ENCODE results near the gene SNU13.
"Not testable (repeated sequence)": the region's sequence is repeated elsewhere in the genome, so short reads cannot be mapped to it uniquely, and the experiment has no call there.

Gene SNU13

DNA sequence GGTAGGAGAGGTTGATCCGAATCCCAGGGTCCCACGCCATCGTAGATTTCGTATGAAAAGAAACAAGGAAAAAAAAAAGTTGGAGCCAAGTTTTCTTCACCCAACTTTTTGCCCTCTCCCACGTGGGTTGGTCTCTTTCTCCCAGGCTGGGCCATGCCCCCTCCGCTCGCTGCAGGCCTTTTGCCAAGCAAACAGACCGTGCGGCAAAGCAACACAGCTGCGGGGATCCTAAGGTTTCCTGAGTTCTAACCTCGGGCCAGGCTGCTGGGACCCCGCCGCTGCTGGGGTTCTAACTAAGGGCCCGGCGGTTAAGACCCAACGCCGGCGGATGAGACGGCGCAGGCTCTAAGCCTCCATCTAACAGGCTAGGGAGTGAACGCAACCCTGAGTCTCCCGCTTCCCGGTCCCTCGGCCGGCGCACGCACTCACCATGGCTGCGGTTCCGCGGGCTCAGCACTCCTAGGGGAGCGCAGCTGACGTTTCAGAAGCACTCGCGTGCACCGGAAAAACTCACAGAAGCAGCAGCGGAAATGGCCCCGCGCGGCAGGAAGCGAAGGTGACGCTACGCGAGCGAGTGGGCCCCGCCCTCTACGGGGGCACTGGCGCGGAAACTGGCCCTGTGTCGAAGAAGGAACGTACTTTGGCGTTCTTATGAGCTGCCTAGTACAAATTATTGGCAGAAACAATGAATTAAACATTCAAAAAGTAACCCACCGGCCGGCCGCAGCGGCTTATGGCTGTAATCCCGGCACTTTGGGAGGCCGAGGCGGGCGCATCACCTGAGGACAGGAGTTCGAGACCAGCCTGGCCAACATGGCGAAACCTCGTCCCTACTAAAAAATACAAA is at the start of gene SNU13:
SNU13 (minus strand) TSS at position 503 of the 847 bp plus-strand sequence; CDS start at position 432, 71 bp downstream.
- peak; percentile 95 for DNase-seq (ENCODE audit: low spot score)

DNA sequence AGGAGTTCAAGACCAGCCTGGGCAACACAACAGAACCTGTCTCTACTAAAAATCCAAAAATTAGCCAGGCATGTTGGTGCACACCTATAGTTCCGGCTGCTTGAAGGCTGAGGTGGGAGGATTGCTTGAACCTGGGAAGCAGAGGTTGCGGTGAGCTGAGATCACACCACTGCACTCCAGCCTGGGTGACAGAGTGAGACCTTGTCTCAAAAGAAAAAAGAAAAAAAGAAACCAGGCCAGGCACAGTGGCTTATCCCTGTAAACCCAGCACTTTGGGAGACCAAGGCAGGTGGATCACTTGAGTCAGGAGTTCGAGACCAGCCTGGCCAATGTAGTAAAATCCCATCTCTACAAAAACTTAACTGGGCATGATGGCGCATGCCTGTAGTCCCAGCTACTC is 44.6 kb upstream of the SNU13 start:
- not testable (repeated sequence) for DNase-seq (ENCODE audit: low spot score)

DNA sequence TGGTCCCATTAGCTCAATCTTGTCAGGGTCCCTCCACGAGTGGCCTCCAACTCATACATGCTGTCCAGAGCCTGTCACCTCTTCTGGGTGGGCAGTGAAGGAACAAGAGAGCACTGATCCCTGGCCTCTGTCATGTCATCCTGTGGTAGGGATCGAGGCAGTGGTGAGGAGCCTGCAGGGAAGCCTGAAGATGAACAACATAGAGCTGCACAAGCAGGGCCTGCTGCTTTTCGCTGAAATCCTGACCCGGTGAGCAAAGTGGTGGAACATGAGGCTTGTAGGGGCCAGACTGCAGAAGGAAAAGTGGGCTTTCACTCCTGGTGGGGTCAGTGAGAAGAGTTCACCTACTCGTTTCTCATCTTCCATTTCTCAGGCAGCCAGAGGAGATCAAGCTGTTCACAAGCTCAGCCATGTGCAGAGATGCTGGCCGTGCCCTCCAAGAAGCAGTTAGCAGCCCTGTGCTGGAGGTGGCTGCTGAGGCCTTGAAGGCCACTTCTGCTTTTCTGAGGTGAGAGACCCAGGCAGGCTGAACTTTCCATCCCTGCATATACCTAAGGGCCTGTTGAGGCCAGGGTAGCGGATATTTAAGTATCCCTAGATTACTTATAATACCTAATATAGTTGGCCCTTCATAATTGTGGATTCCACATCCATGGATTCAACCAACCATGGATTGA is 43.6 kb upstream of the SNU13 start:
- no peak for DNase-seq (ENCODE audit: low spot score)

GRCh38 chr22:41731609-41732008 is 42.9 kb upstream of the SNU13 start:
- DNase-seq (ENCODE audit: low spot score): no peak

DNA sequence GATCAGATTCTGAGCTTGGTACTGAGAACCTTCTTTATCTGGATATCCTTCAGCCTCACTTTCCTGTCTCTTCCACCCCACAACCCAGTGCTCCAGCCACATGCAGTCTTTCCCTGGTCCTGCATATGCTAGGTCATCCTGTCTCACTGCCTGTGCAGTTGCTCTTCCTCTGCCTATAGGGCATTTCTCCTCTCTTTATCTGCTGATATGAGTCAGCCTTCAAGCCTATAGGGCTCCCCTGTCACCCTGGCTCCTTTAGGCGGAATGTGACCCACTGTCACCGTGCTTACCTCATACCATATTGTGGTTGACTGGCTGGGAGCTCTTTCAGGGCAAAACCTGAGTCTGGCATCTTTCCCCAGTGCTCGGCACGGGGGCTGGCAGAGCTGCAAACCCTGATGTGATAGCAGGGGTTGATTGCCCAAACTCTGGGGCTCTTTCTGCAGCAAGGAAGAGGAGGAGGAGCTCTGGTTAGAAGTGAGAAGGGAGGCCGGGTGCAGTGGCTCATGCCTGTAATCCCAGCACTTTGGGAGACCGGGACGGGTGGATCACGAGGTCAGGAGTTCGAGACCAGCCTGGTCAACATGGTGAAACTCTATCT is 36.9 kb upstream of the SNU13 start:
- DNase-seq (ENCODE audit: low spot score): no peak

GRCh38 chr22:41722496-41722895 is 33.8 kb upstream of the SNU13 start:
- no peak for DNase-seq (ENCODE audit: low spot score)

DNA sequence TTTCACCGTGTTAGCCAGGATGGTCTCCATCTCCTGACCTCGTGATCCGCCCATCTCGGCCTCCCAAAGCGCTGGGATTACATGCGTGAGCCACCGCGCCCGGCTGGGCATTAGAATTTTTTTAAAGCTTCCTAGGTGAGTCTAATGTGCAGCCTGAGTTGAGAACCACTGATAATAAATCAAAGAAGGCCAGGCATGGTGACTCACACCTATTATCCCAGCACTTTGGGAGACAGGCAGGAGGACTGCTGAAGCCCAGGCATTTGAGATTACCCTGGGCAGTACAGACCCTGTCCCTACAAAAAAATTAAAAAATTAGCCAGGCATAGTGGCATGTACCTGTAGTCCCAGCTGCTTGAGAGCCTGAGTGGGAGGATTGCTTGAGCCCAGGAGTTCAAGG is 24.3 kb upstream of the SNU13 start:
- no peak for DNase-seq (ENCODE audit: low spot score)

DNA sequence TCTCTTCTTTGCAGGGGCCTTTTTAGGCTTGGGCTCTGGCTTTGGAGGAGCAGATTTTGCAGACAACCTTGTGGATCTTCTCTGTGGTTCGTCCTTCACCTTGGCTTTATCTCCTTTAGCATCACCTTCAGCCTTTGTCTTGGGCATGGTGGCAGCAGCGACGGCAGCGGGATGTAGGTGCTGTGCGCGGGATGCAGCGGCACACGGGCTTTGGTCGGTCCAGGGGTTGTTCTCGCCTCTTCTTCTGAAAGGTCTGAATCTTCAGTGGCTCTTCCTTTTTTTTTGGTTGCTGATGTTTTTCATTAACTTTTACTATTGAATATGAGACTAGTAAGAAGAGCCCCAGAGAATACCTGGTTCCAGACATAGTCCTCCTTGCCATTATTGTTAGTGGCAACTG is 20.7 kb upstream of the SNU13 start:
- no peak for DNase-seq (ENCODE audit: low spot score)

DNA sequence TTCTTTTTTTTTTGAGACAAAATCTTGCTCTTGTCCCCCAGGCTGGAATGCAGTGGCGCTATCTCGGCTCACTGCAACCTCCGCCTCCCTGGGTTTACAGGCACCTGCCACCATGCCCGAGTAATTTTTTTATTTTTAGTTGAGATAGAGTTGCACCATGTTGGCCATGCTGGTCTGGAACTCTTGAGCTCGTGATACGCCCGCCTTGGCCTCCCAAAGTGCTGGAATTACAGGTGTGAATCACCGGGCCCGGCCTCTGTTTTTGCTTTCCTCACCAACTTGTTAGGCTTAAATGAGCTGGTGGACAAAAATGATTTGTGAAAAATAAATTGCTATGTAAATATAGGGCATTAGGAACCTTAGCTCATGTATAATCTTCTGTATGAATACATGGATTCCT is 14.1 kb upstream of the SNU13 start:
- DNase-seq (ENCODE audit: low spot score): no peak

- no peak for DNase-seq (ENCODE audit: low spot score)
Measured at GRCh38 chr22:41700108-41700364, 11.4 kb upstream of the SNU13 start.

DNA sequence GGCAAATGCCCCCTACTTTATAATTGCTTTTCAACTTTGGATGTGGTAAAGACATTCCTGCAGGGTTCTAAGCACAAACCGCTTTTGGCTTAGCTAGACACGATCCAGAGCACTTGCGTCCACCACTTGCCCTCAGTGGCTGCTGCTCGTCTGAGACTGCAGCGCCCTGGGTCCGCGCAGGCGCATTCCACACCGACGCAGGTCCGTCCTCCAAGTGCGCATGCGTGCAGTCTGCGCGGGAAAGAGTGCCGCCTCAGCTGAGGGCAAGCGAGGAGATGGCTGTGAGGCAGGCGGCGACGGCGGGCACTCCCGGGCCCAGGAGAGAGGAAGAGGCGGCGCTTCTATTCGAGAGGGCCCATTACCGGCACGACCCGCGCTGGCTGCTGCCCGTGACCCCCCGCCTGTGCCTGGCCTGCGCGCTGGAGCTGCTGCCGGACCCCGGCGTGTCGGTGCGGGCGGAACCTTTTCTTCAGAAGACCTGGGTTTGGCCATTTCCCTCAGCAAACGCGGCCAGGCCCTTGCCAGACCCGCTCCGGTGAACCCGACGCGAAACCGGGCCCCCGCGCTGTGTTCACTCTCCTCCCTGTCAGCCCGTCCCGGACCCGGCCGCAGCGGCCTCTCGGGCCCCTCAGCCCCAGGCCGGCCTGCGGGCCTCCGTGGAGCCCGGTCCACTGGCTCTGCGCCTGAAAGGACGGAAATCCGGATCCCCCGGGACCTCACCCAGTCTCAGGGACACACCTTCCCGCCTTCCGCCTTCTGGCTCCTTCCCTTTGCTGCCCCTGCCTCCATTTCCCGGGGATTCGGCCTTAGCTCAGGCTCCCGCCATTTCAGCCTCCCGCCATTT is 10.8 kb upstream of the SNU13 start, which contains the start of gene MEI1:
MEI1 (plus strand) TSS at position 240 of the 844 bp plus-strand sequence; CDS start at position 276, 36 bp downstream.
- peak; percentile 90 for DNase-seq (ENCODE audit: low spot score)

DNA sequence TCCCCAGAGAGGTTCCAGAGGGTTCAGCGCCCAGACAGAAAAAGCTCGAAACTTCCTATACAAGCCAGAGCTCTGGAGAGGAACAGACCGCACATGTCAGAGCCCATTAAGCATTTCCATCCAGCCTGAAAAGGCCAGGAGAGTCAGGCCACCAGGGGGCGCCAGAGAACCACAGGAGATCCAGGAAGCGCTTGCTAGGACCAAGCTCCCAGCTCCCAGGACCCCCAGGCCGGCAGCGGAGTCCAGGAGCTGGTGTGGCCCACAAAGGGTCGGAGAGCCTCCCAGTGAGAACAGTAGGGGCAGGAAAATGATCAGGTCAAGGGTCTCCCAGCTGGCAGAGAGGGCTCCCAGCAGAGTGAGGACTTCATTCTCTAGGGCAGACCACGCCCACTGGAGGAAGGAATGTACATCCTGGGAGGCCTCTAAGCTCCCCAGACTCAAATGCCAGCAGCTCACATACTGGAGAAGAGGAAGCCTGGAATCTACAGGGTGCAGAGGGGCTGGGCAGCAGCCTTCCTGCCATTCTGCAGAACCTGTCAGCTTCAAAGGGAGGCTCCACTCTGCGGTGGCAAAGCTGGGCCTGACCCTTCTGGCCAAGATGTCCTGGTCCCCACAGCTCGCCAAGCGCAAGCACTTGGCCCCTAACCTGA is 8.6 kb upstream of the SNU13 start:
- peak; percentile 90 for DNase-seq (ENCODE audit: low spot score)

- DNase-seq (ENCODE audit: low spot score): no peak
Measured at GRCh38 chr22:41696703-41697102, 8.0 kb upstream of the SNU13 start.

- no peak for DNase-seq (ENCODE audit: low spot score)
Measured at GRCh38 chr22:41695211-41695610, 6.5 kb upstream of the SNU13 start.

DNA sequence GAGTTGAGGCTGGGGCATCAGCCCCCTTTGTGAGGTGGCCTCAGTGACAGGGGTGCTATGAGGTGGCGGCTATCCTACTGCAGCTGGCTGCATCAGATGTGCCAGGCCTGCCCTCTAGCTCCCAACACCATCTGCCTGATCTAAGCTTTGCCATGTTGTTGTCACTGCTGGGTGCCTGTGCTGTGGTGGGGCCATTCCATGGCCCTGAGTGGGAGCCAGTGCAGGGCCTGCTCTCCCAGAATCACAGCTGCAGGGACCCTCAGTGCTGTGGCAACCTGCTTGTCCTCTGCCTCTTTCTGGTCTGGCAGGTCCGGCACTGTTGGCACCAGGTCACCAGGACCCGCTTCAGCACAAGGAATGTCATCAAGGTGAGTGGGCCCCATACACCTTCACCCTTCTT is 1.8 kb upstream of the SNU13 start:
- no peak for DNase-seq (ENCODE audit: low spot score)

DNA sequence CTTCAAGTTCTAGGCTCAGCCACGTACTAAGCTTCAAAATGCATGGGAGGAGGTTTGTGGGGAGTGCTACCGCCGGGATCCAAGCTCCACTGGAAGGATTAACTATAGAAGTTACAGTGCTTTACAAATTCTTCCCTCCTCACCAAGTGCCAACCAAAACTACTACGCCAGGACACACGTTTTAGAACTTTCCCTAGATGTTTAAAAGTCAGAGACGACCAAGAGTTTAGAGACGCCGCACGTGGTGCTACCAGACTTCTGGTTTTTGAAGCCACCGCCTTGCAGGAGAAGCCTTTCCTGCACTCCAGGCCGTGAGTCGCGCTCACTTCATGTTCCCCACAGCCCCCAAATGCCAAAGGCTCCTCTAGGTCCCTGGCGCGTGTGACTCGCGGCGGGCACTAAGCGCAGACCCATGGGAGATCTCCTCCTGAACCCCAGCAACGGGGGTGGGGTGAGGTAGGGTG is 734 bp downstream of the SNU13 start:
- no peak for DNase-seq (ENCODE audit: low spot score)

DNA sequence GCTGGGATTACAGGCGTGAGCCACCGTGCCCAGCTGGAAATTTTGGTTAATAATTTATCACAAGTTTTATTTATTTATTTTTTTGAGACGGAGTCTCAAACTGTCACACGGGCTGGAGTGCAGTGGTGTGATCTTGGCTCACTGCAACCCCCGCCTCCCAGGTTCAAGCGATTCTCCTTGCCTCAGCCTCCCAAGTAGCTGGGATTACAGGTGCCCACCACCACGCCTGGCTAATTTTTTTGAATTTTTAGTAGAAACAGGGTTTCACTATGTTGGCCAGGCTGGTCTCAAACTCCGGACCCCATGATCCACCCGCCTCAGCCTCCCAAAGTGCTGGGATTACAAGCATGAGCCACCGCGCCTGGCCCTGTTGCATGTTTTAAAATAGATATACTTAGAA is 1.8 kb downstream of the SNU13 start:
- not testable (repeated sequence) for DNase-seq (ENCODE audit: low spot score)

DNA sequence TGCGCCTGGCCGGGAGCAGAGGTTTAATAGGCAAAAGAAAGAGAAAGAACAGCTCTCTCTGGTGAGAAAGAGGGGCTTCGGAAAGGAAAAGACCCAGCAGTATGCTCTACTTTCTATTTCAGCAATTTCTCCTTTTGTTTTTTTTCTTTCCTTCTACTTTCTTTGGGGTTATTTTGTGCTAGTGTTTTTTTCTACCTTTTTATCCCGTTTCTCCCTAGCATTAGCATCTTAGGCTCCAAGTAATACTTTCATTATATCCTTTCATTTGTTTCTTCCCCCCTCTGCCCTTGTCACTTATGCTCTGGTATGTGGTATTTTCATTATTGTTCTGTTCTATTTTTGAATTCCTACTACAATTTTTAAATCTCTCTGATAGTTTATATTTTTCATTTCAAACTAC is 4.5 kb downstream of the SNU13 start:
- DNase-seq (ENCODE audit: low spot score): no peak

GRCh38 chr22:41683616-41684015 is 5.1 kb downstream of the SNU13 start:
- DNase-seq (ENCODE audit: low spot score): no peak

- DNase-seq (ENCODE audit: low spot score): no peak
Measured at GRCh38 chr22:41683052-41683451, 5.6 kb downstream of the SNU13 start.

- peak; percentile 93 for DNase-seq (ENCODE audit: low spot score)
Measured at GRCh38 chr22:41682033-41682807, 6.4 kb downstream of the SNU13 start.
